Panc1 (cell line): ENCODE results near the gene PDCL2.

Experiments used
- POLR2AphosphoS5 ChIP-seq: IDR thresholded peaks from 2 replicates; pipeline ENCODE4 v1.6.1; 2012; ENCODE audit warnings: mild to moderate bottlenecking, low read depth, low read length, moderate library complexity
- TF ChIP-seq, protein P1 (sequence below): fragments of 450-650 bp; IDR thresholded peaks from 2 replicates; pipeline ENCODE4 v1.5.1; 2017; ENCODE audit warnings: mild to moderate bottlenecking
- TF ChIP-seq, protein P2 (sequence below), 2 experiments: IDR thresholded peaks; 2 replicates each; pipeline ENCODE4 v1.6.1; 2011 to 2012; ENCODE audit warnings: low read depth in 2 of 2, control low read depth in 1 of 2, low read length in 1 of 2, mild to moderate bottlenecking in 1 of 2, moderate library complexity in 1 of 2; ENCODE audit not compliant: insufficient read depth in 1 of 2

DNA sequence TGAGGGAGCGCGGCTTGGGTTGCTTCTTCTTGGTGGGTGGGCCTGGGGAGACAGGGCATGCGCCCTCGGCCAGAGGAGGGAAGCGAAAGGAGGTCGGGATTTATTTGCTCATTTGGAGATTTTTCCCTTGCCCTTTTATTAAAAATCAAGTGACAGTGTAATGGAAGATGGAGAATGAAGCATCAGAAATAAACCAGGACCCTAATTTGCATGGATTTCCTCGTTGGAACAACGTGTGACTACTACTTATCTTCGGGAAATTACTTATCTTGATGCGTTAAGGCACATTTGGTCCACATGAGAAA is 44.6 kb downstream of the PDCL2 start:
- TF ChIP-seq, protein P1, sequence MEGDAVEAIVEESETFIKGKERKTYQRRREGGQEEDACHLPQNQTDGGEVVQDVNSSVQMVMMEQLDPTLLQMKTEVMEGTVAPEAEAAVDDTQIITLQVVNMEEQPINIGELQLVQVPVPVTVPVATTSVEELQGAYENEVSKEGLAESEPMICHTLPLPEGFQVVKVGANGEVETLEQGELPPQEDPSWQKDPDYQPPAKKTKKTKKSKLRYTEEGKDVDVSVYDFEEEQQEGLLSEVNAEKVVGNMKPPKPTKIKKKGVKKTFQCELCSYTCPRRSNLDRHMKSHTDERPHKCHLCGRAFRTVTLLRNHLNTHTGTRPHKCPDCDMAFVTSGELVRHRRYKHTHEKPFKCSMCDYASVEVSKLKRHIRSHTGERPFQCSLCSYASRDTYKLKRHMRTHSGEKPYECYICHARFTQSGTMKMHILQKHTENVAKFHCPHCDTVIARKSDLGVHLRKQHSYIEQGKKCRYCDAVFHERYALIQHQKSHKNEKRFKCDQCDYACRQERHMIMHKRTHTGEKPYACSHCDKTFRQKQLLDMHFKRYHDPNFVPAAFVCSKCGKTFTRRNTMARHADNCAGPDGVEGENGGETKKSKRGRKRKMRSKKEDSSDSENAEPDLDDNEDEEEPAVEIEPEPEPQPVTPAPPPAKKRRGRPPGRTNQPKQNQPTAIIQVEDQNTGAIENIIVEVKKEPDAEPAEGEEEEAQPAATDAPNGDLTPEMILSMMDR, result no peak
- TF ChIP-seq, protein P2, sequence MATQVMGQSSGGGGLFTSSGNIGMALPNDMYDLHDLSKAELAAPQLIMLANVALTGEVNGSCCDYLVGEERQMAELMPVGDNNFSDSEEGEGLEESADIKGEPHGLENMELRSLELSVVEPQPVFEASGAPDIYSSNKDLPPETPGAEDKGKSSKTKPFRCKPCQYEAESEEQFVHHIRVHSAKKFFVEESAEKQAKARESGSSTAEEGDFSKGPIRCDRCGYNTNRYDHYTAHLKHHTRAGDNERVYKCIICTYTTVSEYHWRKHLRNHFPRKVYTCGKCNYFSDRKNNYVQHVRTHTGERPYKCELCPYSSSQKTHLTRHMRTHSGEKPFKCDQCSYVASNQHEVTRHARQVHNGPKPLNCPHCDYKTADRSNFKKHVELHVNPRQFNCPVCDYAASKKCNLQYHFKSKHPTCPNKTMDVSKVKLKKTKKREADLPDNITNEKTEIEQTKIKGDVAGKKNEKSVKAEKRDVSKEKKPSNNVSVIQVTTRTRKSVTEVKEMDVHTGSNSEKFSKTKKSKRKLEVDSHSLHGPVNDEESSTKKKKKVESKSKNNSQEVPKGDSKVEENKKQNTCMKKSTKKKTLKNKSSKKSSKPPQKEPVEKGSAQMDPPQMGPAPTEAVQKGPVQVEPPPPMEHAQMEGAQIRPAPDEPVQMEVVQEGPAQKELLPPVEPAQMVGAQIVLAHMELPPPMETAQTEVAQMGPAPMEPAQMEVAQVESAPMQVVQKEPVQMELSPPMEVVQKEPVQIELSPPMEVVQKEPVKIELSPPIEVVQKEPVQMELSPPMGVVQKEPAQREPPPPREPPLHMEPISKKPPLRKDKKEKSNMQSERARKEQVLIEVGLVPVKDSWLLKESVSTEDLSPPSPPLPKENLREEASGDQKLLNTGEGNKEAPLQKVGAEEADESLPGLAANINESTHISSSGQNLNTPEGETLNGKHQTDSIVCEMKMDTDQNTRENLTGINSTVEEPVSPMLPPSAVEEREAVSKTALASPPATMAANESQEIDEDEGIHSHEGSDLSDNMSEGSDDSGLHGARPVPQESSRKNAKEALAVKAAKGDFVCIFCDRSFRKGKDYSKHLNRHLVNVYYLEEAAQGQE (IDR thresholded peaks at IDR 0.05; ENCODE audit: insufficient read depth in 1 of 2, low read depth in 2 of 2, low read length in 1 of 2), result no peak
- TF ChIP-seq POLR2AphosphoS5, result no peak
